ENCODE measurements around the gene NKIRAS1. TPM values are rescaled to one million over a fixed set of nuclear protein-coding genes. Genes with fewer than 3 reads are reported as not detected.

The NKIRAS1 gene
- total and polyA plus RNA-seq, 3 experiments from 2014 or later, result 5.3 to 7.2 (median 6.1) TPM

GRCh38 chr3:23845326-23846216 is 71.2 kb downstream of the NKIRAS1 start:
- Histone ChIP-seq H3K9me3 (ENCODE audit: low read length) (no peaks in the 10 kb centered on the region), H3K27me3 (ENCODE audit: insufficient read depth, low read length, poor library complexity, severe bottlenecking) (no peaks in the 10 kb centered on the region), H3K36me3 (ENCODE audit: insufficient read depth, low read length) (no peaks in the 10 kb centered on the region), H3K27ac (ENCODE audit: low read depth, low read length) (no peak overlapping the region), H3K4me1 (ENCODE audit: insufficient read depth, low read length) (no peaks in the 10 kb centered on the region), H3K4me3 (ENCODE audit: low read length) (no peak overlapping the region)
- H3K27me3 Mint-ChIP-seq, result no peaks in the 10 kb centered on the region
- peaks cover 0 to 5% (median 0%) of the 10 kb centered on the region in 3 donors for H3K36me3 Mint-ChIP-seq
- ChIA-PET POLR2A (no interaction called here), CTCF (interaction anchor here (1.3 kb wide), 1 partner anchor 10 kb away, joined by 4 read pairs; no protein-coding TSS in a partner anchor)
- peaks cover 26 to 50% (median 39%) of the 10 kb centered on the region in 3 donors for H3K4me1 Mint-ChIP-seq
- H3K27ac Mint-ChIP-seq, result peak overlapping the region in 1 of 8 donors; percentile 61
- no peaks in the 10 kb centered on the region for H3K9me3 Mint-ChIP-seq
- no peak for DNase-seq
- H3K4me3 Mint-ChIP-seq, result no peak overlapping the region

- Histone ChIP-seq H3K4me3 (ENCODE audit: low read length) (no peak overlapping the region), H3K27me3 (ENCODE audit: insufficient read depth, low read length, poor library complexity, severe bottlenecking) (no peaks in the 10 kb centered on the region), H3K9me3 (ENCODE audit: low read length) (no peaks in the 10 kb centered on the region), H3K4me1 (ENCODE audit: insufficient read depth, low read length) (no peaks in the 10 kb centered on the region), H3K36me3 (ENCODE audit: insufficient read depth, low read length) (no peaks in the 10 kb centered on the region), H3K27ac (ENCODE audit: low read depth, low read length) (no peak overlapping the region)
- no peak for DNase-seq
- Mint-ChIP-seq H3K9me3 (no peaks in the 10 kb centered on the region), H3K27me3 (no peaks in the 10 kb centered on the region), H3K36me3 (peaks cover 0 to 5% (median 0%) of the 10 kb centered on the region in 3 donors), H3K27ac (peak overlapping the region in 1 of 8 donors; percentile 23), H3K4me1 (peaks cover 37 to 58% (median 52%) of the 10 kb centered on the region in 3 donors), H3K4me3 (no peak overlapping the region)
- ChIA-PET CTCF (no interaction called here), POLR2A (no interaction called here)
Observed at GRCh38 chr3:23843869-23844268, 72.9 kb downstream of the NKIRAS1 start.

Other genes starting within 250 kb of the NKIRAS1 start
- gene UBE2E1, start 111.0 kb downstream of the NKIRAS1 start, total RNA-seq, result 10 to 100 TPM; 50.1 to 50.7 TPM
- gene UBE2E1, start 111.0 kb downstream of the NKIRAS1 start, polyA plus RNA-seq, result 8.1 TPM
- 1,000 to 10,000 TPM; 2,200 to 2,237 TPM for gene RPL15, start 142 bp upstream of the NKIRAS1 start, total RNA-seq
- gene RPL15, start 142 bp upstream of the NKIRAS1 start, polyA plus RNA-seq, result 4,233 TPM
- gene NR1D2, start 28.3 kb upstream of the NKIRAS1 start, total RNA-seq, result 1 to 10 TPM; 7.9 to 8.4 TPM
- gene NR1D2, start 28.3 kb upstream of the NKIRAS1 start, polyA plus RNA-seq, result 57.1 TPM